HTERT RPE-1 (cell line): ENCODE data around the gene MYL12A.
"Not testable (repeated sequence)": the region's sequence is repeated elsewhere in the genome, so short reads cannot be mapped to it uniquely, and the experiment has no call there.

Experiments
- in situ Hi-C: fragments of 300-500 bp; cut with MboI; formaldehyde crosslinking; loops from 4 replicates; pipeline ENCODE4 v1.14.3; 2020; ENCODE audit warnings: low sequenced_read_pairs

MYL12A gene

DNA sequence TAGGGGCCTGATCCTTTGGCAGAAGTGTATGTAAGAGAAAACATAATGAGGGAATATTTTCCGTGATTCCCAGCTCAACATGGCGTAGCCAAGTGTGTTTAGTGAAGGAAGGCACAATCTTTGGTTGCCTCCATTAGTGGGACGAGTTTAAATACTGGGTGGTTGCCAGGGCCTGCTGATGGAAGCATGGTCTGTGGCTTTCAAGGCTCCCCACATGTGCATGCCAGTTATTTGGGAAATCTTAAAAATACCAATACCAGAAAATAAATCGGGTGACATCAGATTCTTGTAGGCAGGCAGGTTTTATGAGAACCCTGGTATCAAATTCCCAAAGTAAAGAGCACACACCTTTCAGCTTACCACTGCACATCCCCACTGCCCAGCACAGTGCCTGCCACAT is 7.1 kb downstream of the MYL12A start:
- in situ Hi-C loops: no loop called here

DNA sequence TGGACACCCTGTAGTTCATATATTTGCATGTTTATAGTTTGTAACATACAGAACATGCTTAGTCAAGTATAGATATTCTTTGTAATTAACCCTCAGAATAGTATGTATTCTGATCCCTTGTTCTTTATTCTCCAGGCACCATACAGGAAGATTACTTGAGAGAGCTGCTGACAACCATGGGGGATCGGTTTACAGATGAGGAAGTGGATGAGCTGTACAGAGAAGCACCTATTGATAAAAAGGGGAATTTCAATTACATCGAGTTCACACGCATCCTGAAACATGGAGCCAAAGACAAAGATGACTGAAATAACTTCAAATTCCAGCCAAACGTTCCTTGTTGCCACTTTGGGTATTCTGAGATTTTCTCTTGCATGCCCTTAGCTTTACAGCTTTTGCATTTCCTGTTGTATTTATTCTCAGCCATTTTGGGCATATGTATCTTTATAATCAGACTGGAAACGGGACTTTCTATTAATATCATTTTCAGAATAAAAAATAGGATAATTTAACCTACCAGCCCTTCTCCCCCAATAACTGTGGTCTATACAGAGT is 8.1 kb downstream of the MYL12A start:
- in situ Hi-C loops: no loop called here

DNA sequence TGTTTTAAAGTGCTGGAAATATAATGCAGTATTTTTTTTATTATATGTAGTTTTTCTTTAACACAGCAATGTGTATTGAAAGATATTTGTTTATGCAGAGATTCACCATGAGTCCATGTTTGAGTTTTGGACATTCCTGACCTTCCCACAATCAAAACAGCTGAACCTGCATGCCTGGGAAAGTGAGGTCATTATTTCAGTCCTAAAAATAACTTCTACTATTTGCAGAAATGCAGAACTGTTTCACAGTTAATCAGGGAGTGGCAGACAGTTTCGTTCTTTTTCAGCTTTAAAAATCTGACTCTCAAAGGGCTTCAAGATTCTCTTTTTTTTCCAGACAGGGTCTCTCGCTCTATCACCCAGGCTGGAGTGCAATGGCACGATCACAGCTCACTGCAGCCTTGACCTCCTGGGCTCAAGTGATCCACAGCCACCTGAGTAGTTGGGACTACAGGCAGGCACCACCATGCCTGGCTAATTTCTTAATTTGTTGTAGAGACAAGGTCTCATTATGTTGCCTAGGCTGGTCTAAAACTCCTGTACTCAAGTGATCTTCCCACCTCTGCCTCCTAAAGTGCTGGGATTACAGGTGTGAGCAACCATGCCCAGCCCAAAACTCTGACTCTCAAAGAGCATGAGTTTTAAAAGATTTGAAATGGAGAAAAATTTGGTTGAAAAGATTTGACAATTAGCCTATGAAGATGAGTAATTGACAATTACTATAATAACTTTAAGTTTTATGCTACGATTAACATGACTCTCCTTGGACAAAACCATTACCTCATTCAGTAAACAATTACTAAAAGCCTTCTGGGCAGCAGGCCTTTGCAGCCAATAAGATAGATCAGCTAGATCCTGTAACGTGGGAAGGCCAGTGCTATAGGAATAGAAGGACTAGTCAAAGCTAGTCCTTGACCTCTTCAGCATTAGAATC is 9.4 kb downstream of the MYL12A start:
- in situ Hi-C loops: no loop called here

DNA sequence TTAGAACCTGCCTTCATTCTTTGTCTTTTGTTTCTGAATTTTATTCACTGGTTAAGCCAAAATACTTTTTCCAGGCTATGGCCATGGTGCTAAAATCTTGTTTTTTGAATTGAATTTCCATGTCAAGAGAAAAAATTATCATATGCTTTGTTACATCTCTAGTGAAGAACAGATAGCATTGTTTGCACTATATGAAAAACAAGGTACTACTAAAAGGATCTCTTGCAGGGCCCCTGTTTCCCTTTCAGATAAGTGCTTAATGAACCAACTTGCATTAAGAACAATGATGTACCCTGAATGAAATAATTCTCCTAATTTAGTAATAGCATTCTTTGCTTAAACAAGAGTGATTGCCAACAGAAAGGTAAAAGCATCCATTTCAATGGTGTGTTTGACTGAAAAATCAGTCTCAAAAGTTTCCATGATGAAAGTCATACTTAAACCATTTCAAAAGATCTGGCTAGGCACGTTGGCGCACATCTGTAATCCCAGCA is 10.1 kb downstream of the MYL12A start:
- in situ Hi-C loops: no loop called here

DNA sequence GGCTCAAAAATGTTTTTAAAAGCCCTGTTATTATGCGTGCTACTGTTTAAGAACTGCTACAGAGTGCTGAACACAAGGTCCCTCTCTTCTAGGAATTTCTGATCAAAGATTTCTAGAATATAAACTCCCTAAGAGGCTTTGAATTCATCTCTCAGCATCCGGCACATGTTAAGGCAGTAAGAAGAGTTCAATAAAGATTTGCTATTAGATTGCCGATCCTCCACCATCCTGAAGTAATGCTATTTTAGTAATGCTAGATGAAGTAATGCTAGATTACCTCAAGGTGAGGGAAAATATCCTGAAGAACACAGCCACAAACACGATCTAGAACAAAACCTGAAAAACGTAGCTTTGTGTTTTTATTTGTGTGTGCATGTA is 13.4 kb downstream of the MYL12A start:
- in situ Hi-C loops: no loop called here

DNA sequence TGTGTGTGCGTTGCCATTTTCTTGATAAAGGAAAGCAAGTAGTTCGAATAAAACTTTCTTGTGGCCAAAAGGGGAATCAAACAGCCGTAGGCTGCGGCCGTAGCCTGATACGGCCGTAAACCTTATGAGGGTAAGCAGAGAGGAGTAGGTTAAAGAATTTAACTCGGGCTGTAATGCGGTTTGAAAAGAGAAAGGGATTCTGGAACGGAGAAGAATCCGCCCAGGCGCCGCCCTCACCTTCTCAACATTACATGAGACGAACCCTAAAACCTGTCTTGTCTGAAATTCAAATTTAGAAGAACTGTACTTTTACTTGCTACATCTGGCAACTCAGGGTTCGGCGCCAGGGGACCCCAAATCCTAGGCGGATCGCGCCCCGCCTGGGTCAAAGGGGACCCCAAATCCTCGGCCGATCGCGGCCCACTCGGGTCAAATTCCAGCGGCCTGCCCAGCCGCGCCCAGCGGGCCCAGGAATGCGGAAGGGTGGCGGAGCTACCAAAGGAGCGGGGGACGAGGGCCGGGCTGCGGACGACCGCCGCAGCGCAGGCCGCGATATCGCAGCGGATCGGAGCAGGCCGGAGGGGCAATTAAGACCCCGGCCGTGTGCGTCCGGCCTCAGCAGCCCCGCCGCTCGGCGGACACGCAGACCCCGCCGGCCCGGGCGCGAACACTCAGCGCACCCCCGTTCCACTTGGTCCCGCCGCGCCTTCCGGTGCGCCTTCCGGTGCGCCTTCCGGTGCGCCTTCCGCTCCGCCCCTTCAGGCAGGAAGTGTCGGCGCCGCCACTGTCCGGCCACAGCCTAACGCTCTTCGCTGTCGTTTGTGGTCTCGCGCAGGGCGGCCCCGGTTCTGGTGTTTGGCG is 14.0 kb downstream of the MYL12A start, which contains the start of gene MYL12B:
Gene MYL12B, plus strand, starts transcription at position 761 of the 861 bp plus-strand sequence. CDS start 10,766 bp downstream, outside the sequence.
- in situ Hi-C loops: no loop called here

DNA sequence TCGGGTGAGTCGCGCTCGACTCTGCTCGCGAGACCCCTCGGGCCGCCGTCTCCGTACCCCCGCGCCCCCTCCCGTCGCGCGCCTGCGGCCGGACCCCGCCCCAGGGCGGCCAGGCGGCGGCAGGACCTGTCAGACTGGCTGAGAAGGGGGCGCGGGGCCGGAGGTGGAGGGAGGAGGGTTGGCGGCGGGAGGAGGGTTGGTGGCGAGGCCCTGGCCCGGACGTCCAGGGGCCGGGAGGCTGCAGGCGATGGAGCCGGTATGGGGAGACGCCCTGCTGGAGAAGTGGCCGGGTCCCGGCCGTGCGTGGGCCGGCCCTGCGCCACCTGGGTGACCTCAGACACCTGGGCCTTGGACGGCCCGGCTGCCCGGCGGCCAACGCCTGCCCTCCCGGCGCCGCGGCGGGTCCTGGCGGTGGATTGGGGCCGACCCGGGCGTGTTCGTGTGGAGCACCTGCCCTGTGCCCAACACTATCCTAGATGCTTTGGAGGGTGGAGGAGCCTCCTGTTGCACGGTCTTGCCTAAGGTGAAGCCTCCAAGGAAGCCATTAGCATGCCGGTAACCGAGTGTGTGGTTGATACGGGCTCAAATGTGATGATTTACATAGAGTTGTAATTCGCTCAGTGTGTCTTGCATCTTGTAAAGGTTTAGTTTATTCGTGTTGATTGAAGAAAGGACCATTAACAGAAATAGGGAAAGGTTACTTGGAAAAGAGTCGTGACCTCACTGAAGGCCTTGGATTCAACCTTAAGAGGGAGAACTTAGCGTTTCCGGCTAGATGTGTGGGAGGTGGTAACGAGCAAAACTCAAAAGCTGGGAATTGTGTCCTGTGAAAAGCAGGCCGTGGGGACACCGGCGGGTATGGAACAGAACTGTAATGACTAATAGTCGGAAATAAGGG is 14.9 kb downstream of the MYL12A start:
- in situ Hi-C loops: no loop called here

DNA sequence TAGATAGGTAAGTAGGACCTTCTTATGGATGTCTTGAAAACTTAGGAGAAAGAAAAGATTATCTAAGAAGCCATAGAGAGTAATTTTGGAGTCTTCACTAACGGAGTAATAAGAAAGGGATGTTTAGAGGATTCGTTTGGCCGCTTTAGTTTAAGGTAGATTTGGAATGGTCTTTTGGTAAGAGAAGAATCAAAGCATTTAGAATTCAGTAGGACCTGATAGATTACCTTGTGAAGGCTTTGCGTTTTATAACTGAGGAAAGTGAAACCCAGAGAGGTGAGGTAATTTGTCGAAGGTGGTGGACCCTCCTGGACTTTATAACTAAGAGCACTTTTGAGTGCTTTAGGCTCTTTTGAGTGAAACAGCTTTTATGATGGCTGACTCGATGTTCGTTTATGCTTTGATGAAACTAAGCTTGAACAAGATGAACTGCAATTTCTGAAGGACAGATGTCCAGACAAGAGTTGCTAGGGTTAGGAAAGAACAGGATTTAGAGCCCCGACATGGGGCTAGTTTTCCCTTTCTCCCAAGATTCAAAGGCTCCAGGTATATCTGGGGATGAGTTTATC is 15.6 kb downstream of the MYL12A start:
- in situ Hi-C loops: no loop called here

DNA sequence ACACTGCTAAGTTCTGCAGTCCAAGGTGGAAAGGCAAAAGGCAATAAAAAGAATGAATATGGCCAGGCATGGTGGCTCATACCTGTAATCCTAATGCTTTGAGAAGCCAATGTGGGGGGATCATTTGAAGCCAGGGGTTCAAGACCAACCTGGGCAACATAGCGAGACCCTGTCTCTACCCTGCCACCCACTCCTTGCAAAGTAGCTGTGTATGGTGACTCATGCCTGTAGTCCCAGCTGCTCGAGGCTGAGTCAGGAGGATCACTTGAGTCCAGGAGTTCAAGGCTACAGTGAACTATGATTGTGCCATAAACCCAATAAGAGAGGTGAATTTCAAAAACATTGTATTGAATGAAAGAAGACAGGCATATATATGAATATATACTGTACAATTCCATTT is 16.8 kb downstream of the MYL12A start:
- in situ Hi-C loops: no loop called here

DNA sequence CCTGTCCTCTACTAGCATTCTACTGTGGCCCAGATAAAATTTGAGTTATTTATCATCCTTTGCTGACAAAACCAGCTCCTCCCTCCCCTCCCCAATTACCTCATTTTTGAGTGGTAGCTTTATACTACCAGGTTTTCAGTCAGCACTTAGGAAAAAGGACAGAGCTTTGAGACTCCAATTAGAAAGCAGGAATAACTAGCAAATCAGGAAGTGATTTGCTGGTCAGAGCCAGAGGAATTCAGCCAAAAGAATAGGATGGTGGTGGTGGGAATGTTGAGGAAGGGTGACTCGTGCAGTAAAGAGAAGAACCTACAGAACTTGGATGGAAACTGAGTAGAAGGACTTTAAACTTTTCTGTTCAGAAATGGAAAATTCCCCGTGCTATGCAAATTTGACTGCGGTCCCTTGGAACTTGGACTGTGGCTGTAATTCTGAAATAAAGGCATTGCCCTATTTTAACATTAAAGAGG is 18.0 kb downstream of the MYL12A start:
- in situ Hi-C loops: no loop called here

DNA sequence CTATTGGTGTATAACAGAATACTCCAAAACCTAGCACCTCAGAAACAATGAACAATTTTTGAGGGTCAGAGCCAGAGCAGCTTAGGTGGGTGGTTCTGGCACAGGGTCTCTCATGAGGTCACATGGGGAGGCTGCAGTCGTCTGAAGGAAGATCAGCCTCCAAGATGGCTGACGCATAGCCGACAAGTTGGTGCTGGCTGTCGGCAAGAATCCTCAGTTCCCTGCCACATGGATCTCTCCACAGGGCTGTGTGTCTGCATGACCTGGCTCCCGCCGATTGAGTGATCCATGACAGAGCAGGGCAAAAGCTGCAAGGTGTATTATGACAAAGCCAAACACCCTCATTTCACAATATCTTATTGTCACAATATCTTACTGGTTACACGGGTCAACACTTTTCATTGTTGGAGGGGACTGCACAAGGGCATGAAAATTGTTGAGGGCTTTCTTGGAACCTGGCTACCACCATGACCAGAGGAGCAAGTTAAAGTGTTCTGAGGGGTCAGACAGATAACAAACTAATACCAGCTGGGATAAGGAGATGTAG is 18.5 kb downstream of the MYL12A start:
- in situ Hi-C loops: no loop called here

DNA sequence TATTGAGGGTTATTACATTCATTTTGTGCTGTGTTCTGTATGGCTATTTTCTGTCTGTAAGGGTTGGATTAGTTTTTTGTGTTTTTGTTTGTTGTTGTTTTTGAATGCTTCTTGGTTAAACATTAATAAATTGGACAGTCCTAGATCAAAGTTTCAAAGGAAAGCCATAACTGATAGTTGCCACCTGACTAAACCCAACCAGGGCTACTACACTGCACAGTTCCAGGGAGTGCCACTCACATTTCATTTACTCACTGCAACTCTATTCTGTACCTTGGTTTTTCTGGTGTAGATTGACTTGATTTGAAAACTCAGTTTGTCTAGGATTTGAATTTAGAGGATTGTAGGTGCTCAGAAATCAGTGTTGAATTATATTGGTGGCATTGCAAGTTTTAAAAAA is 20.7 kb downstream of the MYL12A start:
- in situ Hi-C loops: no loop called here

DNA sequence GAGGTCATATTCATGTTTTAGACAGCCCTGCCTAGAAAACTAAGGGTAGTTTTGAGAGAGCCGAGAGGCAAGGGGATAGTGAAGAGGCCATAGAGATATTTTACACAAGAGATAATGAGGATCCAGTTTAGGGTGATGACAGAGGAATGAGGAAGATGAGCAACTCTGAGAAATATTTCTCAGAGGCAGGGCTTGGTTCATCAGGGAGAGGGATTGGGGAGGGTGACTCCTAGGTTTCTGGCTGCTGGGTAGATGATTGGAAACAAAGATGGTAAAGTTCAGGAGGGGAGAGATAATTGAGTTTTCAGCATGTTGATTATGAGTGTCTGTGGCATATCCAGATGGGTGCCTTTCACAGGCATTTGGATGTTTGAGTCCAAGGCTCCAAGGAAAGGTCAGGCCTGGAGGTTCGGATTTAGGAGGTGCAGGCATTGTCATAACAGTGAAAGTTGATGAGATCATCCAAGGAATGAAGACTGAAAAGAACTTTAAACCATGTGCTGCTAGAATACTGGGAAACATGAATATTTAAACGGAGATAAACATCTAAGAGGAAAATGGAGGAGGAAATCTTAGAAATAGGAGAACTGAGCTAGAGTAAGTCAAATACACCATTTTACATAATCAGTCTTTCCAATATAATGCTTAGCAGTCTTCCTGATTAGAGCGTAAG is 21.8 kb downstream of the MYL12A start:
- in situ Hi-C loops: no loop called here

DNA sequence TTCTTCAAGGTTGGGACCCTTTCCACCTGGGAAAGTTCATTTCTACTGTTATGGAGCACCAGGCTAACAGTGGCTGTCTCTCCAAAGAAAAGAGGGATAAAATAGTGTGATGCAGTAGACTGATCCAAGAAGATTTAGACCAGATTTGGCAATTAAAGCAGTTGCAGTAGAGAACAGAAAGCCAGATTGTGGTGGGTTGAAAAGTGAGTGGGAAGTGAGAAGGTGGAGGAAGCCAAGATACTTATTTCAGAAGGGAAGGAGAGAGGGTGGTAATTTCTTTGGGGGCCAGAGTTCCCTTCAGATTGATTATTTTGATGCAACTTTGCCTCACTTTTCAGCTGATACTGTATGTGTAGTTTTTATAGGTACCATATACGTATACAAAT is 22.3 kb downstream of the MYL12A start:
- in situ Hi-C loops: no loop called here

DNA sequence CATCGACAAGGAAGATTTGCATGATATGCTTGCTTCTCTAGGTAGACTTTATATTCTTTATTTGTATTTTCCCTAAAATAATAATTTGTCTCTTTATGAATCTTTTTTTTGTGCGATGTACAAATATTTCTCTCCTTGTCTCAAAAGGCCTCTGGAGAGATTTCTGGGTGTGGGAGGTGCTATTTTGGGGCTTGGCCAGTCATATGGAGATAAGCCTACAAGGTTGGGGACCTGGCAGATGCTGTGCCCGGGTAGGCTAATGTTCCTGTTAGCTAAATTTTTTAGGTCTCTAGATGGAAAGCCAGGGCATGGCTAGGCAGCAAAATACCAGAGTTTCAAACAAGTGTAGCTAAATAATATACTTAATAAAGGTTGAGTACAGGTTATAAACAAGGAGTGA is 25.4 kb downstream of the MYL12A start:
- in situ Hi-C loops: no loop called here

DNA sequence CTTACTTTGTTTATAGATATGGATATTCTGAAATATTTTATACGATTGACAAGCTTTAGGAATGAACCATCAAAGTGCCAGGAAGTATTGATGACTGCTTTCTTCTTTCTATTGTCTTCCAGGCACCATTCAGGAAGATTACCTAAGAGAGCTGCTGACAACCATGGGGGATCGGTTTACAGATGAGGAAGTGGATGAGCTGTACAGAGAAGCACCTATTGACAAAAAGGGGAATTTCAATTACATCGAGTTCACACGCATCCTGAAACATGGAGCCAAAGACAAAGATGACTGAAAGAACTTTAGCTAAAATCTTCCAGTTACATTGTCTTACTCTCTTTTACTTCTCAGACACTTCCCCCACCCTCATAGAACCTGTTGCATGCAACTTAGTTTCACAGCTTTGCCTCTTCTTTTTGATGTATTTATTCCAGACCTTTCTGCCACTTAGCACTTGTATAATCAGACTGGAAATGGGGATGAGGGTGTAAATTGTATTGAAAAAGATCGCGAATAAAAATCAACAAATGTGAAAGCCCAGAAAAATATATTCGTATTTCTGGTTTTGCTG is 30.1 kb downstream of the MYL12A start:
- in situ Hi-C loops: not testable (repeated sequence)

DNA sequence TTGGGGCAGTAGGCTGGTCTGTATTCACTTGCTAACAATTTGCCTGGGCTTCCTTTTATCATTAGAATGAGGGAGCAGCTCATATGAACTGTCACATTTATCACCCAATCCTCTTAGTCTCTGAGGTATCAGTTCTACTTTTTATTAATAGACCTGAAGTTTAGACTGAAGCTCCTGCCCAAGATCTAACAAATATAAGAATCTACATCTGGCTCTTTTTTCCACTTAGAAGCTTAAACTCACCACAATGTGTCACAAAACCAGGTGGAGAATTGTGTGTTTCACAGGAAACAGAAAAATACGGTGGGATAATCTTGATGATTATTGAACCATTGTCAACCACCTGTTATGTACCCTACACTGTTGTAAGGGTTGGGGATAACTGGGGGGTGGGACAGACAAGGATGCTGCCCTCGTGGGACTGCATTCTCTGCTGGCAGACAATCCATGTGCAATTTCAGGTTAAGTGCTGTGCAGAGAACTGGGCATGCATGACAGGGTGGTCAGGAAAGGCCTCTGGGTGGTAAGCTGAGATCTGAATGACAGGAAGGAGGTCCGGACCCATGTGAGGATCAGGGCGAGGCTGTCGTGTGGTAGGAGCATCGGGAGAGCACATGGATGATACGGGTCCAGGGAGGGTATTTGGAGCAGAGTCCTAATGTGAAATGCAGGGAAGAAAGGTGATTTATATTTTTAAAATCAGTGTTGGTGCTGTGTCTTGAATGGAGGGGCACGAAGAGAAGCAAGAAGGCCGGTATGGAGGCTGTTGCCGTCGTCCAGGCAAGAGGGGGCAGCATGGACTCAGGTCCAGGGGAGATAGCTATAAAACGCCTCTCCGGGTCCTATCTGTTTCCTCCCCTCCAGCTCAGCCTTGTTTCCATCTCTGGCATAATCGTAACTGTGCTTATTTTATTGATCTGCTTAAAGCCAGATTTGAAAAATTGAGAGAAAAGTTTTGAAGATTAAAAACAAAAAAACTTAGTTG is 31.9 kb downstream of the MYL12A start:
- in situ Hi-C loops: no loop called here
